MCF 10A (cell line): ENCODE data around the gene EHBP1L1. TPM values are rescaled to one million over a fixed set of nuclear protein-coding genes. Genes with fewer than 3 reads are reported as not detected.

Experiments used
- BruUV-seq: library from RNA; stranded (reverse); fragments of 400-500 nt; replicated peaks from 2 replicates; lab custom pipeline; 2021; lab: Mats Ljungman, UMichigan
- CTCF ChIA-PET: fragments of 300-600 bp; sonication (Branson Sonifier 250); formaldehyde crosslinking; extraction: SDS; loops from one replicate; lab custom pipeline; 2021; ENCODE audit warnings: antibody characterized with exemption, inconsistent platforms; lab: Yijun Ruan, JAX
- POLR2A ChIA-PET: fragments of 300-600, 350-650 bp; sonication (Branson Sonifier 250); formaldehyde crosslinking; extraction: SDS; loops from one replicate; lab custom pipeline; 2020; ENCODE audit warnings: antibody characterized with exemption, inconsistent platforms; lab: Yijun Ruan, JAX
- DNase-seq: peaks from one replicate; pipeline ENCODE4 v3.0.0-alpha.2; 2018; ENCODE audit not compliant: unreplicated experiment
- H3K27ac Mint-ChIP-seq: one replicate; pipeline ENCODE4 v1.8.0; 2022; ENCODE audit warnings: mild to moderate bottlenecking, low read depth, mixed read lengths; ENCODE audit not compliant: unreplicated experiment
- H3K27me3 Mint-ChIP-seq: one replicate; pipeline ENCODE4 v1.8.0; 2022; ENCODE audit warnings: mixed read lengths; ENCODE audit not compliant: insufficient read depth, unreplicated experiment
- H3K36me3 Mint-ChIP-seq: one replicate; pipeline ENCODE4 v1.8.0; 2022; ENCODE audit warnings: mild to moderate bottlenecking, moderate library complexity, mixed read lengths; ENCODE audit not compliant: insufficient read depth, unreplicated experiment
- H3K4me1 Mint-ChIP-seq: one replicate; pipeline ENCODE4 v1.8.0; 2022; ENCODE audit warnings: mixed read lengths; ENCODE audit not compliant: insufficient read depth, unreplicated experiment
- H3K4me3 Mint-ChIP-seq: one replicate; pipeline ENCODE4 v1.8.0; 2022; ENCODE audit warnings: mild to moderate bottlenecking, moderate library complexity, mixed read lengths; ENCODE audit not compliant: unreplicated experiment
- H3K9me3 Mint-ChIP-seq: one replicate; pipeline ENCODE4 v1.8.0; 2022; ENCODE audit warnings: mixed read lengths; ENCODE audit not compliant: unreplicated experiment
- intact Hi-C: fragments of 100-400 bp; cut with micrococcal nuclease; formaldehyde crosslinking; loops from 2 replicates; pipeline ENCODE4 v1.14.1; 2022
- total RNA-seq: library from RNA; stranded (reverse); gene quantifications from 2 replicates; pipeline ENCODE4 v1.2.3, GENCODE V29; 2022
- TF ChIP-seq, protein P1 (sequence below): fragments of 200-600 bp; IDR thresholded peaks from one replicate; pipeline ENCODE4 v1.8.0; 2022; ENCODE audit warnings: antibody characterized with exemption, mild to moderate bottlenecking; ENCODE audit not compliant: unreplicated experiment

Gene EHBP1L1
- total RNA-seq, 1 experiment from 2014 or later = 31.3 TPM

DNA sequence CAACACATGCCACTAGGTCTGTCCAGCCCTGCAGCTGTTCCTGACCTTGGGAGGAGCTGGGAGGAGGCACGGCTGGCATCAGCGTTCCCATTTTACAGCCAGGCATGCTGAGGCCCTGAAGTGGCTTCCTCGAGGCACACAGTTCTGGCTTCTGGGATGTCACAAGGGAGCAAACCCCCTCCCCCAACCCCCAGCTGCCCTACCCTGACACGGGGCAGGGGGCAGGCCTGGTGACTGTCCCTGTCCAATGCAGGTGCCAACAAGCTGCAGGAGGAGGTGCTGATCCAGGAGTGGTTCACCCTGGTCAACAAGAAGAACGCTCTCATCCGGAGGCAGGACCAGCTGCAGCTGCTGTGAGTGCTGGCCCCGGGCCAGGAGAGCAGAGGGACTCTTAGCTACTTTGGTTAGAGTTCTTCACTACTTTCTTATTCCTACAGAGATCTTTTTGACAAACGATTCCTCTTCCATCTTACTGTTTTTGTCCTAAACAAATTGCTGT is 14.4 kb downstream of the EHBP1L1 start:
- CTCF ChIA-PET = interaction anchor here (2.8 kb wide), 1 partner anchor 49 kb away, joined by 12 read pairs; no protein-coding TSS in a partner anchor
- intact Hi-C loops = no loop called here
- H3K27ac Mint-ChIP-seq = no peak overlapping the region
- H3K27me3 Mint-ChIP-seq = no peaks in the 10 kb centered on the region
- no peaks in the 10 kb centered on the region for H3K9me3 Mint-ChIP-seq
- POLR2A ChIA-PET = interaction anchor here (0.7 to 1.5 kb wide), 6 partner anchors 11 to 50 kb away, joined by 3 read pairs; partner anchors contain the start of gene PCNX3
- peaks cover 15% of the 10 kb centered on the region for H3K4me1 Mint-ChIP-seq
- DNase-seq = no peak
- TF ChIP-seq, protein P1, sequence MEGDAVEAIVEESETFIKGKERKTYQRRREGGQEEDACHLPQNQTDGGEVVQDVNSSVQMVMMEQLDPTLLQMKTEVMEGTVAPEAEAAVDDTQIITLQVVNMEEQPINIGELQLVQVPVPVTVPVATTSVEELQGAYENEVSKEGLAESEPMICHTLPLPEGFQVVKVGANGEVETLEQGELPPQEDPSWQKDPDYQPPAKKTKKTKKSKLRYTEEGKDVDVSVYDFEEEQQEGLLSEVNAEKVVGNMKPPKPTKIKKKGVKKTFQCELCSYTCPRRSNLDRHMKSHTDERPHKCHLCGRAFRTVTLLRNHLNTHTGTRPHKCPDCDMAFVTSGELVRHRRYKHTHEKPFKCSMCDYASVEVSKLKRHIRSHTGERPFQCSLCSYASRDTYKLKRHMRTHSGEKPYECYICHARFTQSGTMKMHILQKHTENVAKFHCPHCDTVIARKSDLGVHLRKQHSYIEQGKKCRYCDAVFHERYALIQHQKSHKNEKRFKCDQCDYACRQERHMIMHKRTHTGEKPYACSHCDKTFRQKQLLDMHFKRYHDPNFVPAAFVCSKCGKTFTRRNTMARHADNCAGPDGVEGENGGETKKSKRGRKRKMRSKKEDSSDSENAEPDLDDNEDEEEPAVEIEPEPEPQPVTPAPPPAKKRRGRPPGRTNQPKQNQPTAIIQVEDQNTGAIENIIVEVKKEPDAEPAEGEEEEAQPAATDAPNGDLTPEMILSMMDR = no peak
- H3K4me3 Mint-ChIP-seq = no peak overlapping the region
- no TSS peak for BruUV-seq
- H3K36me3 Mint-ChIP-seq = peaks cover 6% of the 10 kb centered on the region

DNA sequence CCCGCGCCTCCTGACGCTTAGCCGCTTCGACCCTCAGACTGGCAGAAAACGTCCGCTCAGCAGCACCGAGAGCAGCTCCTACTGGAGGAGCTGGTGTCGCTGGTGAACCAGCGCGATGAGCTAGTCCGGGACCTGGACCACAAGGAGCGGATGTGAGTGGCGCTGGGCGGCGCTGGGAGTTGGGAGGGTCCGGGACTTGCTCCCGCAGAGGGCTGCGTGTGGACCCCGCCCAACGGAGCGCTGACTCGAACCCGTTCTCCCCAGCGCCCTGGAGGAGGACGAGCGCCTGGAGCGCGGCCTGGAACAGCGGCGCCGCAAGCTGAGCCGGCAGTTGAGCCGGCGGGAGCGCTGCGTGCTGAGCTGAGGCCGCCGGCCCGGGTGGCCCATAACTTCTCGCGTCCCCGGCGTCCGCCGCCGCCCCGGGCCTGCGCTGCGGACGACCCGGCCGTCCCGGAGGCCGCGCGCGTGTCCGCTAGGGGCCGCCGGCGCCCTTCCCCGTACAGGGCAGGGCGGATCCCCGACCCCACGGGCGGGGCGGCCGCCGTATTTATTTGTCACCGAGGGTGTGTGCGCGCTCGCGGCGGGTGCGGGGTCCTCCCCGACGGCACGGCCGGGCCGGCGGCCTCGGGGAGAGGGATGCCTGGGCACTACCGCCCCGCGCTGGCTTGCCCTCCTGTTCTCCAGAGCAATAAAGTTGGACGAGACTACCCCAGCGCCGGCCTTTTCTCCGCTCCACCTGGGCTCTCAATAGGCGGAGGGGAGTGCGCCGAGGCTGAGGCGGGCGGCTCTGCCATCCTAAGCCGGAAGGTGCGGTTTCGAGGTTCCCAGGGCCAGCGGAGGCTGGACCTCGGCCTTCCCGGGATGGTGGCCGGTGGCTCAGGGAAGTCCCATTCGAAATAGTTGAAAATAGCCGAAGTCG is 16.3 kb downstream of the EHBP1L1 start:
- no peaks in the 10 kb centered on the region for H3K27me3 Mint-ChIP-seq
- BruUV-seq = TSS peak; percentile 55
- H3K4me1 Mint-ChIP-seq = peaks cover 15% of the 10 kb centered on the region
- TF ChIP-seq, protein P1 = no peak
- no peak for DNase-seq
- H3K4me3 Mint-ChIP-seq = no peak overlapping the region
- H3K36me3 Mint-ChIP-seq = peaks cover 12% of the 10 kb centered on the region
- POLR2A ChIA-PET = interaction anchor here (0.6 to 2.3 kb wide), 4 partner anchors 16 to 37 kb away, joined by 3 to 18 read pairs (median 4); partner anchors contain the start of genes EHBP1L1 and MAP3K11
- intact Hi-C loops = no loop called here
- no peak overlapping the region for H3K27ac Mint-ChIP-seq
- H3K9me3 Mint-ChIP-seq = no peaks in the 10 kb centered on the region
- CTCF ChIA-PET = interaction anchor here (0.7 to 2.6 kb wide), 6 partner anchors 8 to 592 kb away, joined by 3 to 25 read pairs (median 9); no protein-coding TSS in a partner anchor

DNA sequence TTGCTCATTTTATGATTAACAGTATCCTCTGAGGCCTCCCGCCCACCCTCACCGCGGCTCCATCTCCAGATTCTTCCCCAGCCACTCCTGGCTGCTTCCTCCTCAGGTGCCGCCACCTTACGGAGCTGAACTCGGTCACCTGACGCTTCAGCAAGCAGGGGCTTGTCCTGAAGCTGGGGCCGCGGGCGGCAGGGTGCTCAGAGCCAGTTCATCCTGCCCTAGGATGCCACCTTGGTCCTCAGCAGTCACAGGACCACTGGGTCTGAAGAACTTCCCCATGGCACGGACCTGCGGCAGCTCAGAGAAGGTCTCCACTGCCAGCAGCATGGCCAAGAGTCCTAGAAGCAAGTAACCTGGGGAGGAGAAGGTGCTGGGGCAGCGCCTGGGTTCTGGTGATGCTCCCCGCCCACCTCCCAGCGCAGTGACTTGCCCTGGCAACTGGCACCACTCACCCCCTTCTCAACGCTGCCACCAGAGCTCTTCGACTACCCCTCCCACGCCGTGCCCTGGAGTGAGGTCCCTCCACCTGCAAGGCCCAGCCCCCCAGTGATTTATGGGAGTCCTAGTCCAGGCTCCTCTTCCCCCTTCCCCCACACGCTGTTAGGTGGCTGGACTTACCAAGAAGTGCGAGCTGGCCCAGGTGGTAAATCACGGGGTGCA is 17.1 kb downstream of the EHBP1L1 start:
- DNase-seq = no peak

More for the DNA sequence above, 17.1 kb downstream of the EHBP1L1 start:
- CTCF ChIA-PET = interaction anchor here (0.7 to 2.6 kb wide), 11 partner anchors 8 to 52 kb away, joined by 3 to 25 read pairs (median 9); partner anchors contain the start of genes EHBP1L1 and FAM89B
- no peak overlapping the region for H3K27ac Mint-ChIP-seq
- TF ChIP-seq, protein P1 = no peak
- H3K4me3 Mint-ChIP-seq = no peak overlapping the region
- H3K36me3 Mint-ChIP-seq = peaks cover 12% of the 10 kb centered on the region
- no peaks in the 10 kb centered on the region for H3K27me3 Mint-ChIP-seq
- H3K9me3 Mint-ChIP-seq = no peaks in the 10 kb centered on the region
- POLR2A ChIA-PET = interaction anchor here (0.6 to 2.3 kb wide), 5 partner anchors 10 to 37 kb away, joined by 3 to 18 read pairs (median 4); partner anchors contain the start of genes EHBP1L1, FAM89B and MAP3K11
- intact Hi-C loops = no loop called here
- peaks cover 11% of the 10 kb centered on the region for H3K4me1 Mint-ChIP-seq
- BruUV-seq = no TSS peak
